LHCN-M2 (cell line): Measurements from ENCODE around the gene CLINT1. TPM values are rescaled to one million over a fixed set of nuclear protein-coding genes. Genes with fewer than 3 reads are reported as not detected.
A peak's percentile ranks its signal among the peaks of the same experiment; 100 is the strongest.

Source experiments
- DNase-seq: peaks from one replicate; pipeline ENCODE4 v3.0.0-alpha.2; 2012; ENCODE audit warnings: low read depth
- total RNA-seq: library from RNA; depleted of rRNA; stranded (reverse); fragments of >200 nt; gene quantifications from 2 replicates; pipeline ENCODE4 v1.2.3, GENCODE V29; 2014

The CLINT1 gene
- total RNA-seq, 1 experiment from 2014 or later: 64.8 TPM

DNA sequence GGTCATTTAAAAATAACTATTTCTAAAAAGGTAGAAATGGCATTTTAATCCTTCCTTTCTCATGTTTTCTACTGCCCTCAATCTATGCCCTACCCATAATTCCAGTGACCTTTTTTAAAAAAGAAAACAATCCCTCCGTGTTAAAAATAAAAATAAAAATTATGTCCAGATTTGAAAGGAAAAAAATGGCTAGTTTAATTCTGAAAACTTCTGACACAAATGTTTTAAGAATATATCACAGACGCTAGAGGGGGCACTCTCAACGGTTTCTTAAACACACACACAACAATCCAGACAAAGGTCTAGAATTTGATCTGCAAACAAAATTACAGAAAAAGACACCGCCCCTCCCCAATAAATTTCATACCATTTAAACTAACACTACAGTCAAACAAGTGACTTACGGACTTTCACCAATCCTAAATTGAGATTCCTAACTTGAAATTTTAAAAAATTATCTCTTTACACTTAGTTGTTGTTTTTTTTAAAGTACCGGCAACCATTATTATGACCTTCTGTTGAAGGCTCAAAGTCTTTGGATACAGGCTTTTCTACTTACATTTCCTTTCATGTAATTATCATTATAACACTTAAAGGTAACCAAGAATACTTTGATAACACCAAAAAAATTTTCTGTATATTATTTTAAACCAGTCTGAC lies 38.2 kb downstream of the CLINT1 start:
- DNase-seq: peak; percentile 40

DNA sequence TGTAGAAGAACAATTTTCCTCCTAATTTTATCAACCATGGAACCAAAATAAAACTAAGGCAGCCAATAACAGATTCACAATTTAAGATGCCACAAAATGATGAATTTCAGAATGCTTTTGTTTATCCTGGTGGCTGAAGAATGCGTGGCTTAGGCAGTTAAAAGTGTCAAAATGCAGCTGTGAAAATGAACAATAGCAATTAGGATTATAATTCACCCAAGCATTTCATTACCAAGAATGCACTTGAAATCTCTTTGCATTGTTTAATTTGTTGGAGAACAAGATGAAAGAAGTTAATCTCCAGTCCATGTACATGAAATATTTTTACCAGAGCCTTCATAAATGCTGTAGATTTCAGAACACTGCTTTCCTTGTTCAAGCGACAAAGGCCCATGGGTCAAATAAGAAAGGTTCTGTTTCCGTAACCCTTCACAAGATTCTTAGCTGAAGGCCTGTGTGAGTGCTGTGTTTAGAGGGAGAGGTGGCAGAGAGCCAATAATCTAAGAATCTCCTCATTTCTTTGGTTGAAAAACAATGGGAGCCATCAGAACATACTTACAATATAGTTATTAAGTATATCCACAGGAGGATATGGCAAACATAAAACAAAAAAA lies 39.3 kb downstream of the CLINT1 start:
- DNase-seq: no peak

DNA sequence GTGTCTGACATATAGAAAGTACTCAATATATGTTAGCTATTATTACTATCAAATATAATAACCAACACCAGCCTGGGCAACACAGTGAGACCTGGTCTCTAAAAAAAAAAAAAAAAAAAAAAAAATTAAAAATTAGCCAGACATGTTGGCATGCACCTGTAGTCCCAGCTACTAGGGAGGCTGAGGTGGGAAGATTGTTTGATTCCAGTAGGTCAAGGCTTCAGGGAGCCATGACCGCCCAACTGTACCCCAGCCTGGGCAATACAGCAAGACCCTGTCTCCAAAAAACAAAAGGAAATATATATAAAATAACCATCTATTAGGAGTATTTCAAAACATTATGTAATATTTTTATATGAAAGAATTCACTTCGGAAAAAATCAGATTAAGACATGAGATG lies 40.6 kb downstream of the CLINT1 start:
- DNase-seq: no peak

DNA sequence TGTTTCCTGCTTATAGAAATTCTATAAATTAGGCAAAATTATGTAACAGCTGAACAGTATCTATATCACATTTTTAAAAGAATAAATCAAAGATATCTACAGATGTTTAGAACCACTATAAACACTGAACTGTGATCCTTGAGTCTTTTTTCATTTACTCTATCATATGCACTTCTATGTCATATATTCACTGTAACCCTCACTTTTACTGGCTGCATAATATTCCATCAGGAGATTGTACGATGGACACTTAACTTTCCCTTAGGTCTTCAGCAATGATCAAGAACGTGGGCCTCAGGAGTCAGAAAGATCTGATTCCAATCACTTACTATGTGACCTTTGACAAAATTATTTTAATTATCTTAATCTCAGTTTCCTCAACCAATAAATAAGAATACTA lies 41.0 kb downstream of the CLINT1 start:
- no peak for DNase-seq

DNA sequence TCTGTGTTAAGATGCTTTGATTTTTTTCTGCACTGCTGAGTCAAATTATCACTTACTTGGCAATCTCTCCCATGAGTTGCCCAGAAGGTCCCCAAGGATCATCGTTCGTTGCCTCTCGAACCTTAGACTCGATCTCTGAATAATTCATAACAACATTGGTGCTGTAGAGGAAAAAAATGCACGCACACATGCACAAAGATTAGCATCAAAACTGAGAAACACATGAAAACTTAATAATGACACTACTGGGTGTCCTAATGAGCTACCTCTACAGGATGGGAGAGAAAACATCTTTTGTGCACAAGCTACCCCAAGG lies 41.6 kb downstream of the CLINT1 start:
- DNase-seq: no peak

DNA sequence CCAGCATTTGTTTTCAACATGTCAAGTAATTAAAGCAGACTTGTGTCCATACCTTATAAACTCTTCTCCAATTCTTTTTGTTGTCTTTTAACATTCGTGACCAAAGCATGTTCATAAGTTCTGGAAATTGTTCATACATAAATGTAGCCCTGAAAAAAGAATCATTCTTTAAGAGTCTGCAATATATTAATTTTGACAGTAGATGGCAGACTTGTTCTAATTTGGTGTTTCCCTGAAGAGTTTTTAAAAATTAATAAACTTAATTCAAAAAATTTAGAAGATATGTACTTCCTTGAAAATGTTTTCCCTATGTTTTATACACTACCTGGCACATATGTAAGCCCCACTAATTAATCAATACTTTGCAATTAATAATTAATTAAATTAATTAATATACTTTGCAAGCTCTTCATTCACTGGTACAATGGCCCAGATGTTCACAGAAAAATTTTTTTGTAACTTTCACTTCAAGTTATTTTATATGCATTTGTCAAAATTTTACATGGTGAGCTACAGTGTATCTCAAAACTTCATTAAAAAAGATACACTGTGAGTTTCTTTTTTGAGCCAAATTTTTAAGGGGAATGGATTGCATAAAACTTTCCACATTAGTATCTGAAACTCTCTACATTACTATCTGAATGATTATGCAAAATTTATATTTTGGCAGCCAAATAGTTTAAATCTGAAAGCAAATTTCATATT lies 42.1 kb downstream of the CLINT1 start:
- peak; percentile 21 for DNase-seq

DNA sequence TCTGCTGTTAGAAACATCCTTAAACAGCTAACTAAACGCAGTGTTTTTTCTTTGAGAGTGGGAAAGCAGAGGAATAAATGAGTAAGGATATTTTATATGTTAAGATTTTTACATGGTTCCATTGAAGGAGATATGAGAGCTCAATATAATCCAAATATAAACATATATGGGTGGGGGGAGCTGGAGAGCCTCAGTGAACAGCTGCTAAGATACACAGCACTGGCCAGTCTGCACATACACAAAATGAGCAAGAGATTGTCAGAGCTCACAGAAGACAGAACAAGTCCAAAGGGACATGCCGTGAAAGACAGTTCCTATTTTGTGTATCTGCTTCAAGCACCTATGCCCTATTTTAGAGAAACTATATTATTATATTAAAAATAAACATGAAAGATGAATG lies 46.9 kb downstream of the CLINT1 start:
- no peak for DNase-seq

DNA sequence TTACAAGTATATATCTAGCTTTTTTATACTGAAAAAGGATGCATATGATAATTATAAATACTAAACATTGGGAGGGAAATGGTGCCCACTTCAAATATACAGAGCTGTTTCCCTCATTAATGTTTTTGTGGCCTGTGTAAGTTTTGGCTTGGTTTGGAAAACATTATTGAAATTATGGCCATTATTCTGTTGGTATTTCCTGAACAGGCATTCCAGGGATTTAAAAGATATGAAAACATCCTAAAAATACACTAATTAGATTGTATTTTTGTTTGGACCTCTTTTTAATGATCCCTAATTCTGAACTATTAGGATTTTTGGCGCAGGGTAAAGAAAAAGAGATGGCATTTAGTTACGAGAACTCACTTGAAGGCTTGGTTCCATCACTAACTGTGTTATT lies 50.9 kb downstream of the CLINT1 start:
- no peak for DNase-seq

DNA sequence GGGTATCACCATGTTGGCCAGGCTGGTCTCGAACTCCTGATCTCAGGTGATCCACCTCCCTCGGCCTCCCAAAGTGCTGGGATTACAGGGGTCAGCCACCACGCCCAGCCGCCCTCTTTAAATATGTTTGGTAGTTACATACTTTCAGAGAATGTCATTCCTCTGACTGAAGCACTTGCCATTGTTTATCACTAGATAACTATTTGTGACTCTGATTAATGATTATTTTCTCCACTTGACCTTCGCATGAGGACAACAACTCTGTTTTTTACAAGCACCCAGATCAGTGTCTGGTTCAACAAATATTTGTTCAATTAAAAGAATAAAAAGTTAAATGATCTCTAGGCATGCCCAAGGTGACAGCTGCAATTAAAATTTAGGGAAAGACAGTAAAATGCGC lies 56.2 kb downstream of the CLINT1 start:
- no peak for DNase-seq

DNA sequence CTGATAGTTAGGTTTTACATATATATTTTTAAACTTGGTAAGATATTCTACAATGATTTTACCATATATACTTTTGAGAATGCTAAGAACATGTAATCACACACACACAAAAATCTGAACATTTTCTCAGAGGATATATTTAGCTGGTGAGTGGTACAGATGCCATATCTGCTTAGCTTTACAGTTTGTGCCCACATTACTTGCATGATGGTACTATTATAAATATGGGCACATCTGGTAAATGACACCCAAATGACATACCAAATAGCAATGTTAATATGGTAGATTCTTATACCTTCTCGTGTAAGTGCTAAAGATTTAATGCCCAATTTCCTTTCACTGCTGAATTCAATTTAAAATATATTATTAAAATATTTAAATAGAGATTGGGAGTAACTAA lies 58.8 kb downstream of the CLINT1 start:
- DNase-seq: no peak

DNA sequence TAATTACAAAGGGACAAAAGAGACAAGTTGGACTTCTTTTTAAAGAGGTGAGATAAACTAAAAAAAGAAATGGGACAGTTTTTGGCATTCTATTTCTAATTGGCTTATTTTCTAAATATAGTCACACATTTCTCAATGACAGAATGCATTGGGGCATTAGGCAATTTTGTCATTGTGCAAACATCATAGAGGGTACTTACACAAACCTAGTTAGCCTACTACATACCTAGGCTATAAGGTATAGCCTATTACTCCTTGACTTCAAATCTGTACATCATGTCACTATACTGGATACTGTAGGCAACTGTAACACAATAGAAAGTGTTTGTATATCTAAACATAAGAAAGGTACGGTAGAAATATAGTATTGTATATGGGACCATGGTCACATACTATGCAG lies 59.4 kb downstream of the CLINT1 start:
- DNase-seq: no peak

DNA sequence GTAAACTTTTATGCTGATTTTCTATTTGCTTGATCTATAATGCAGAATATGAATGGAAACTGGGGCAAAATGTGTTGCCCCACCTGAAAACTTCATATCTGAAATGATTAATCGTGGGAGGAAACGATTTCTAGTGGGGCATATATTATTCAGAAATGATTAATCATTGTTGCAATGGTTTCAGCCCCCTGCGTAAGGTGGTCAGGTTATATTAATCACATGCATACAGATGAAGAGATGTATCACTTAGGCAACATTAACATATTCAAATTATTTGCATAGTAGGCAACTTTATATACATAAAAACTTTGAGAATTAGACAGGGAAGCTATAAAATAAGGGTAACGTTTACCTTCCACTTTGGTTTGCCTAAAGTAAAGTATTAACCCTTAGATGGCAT lies 65.6 kb downstream of the CLINT1 start:
- no peak for DNase-seq

DNA sequence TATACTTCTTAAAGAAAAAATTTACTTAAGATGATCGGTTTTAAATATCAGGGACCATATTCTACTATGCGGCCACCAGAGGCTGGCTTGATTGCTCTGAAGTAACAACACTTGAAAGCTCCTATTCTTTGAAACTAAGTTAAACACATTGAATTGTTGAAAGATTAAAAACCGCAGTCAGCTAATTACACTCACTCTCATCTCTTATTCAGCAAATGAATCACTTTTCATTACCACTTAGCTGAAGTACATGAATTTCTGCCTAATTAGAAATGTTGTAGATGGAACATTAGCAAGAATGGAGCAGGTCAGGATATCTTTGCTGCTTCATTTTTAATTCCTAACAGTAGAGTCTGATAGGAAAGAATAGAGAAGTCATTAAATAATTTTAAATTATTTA lies 73.1 kb downstream of the CLINT1 start:
- no peak for DNase-seq

DNA sequence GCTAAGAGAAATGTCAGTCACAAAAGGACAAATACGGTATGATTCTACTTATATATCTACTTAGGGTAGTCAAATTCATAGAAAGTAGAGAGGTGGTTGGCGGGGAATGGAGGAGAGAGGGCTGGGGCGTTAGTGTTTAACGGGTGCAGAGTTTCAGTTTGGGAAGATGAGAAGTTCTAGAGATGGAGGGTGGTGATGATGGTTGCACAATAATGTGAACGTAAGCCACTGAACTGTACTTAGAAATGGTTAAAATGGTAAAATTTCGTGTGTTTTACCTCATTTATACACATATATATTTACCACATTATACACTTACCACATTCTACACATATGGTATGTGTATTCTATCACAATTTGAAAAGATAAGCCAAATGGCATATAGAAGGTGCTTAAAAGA lies 79.7 kb downstream of the CLINT1 start:
- no peak for DNase-seq

DNA sequence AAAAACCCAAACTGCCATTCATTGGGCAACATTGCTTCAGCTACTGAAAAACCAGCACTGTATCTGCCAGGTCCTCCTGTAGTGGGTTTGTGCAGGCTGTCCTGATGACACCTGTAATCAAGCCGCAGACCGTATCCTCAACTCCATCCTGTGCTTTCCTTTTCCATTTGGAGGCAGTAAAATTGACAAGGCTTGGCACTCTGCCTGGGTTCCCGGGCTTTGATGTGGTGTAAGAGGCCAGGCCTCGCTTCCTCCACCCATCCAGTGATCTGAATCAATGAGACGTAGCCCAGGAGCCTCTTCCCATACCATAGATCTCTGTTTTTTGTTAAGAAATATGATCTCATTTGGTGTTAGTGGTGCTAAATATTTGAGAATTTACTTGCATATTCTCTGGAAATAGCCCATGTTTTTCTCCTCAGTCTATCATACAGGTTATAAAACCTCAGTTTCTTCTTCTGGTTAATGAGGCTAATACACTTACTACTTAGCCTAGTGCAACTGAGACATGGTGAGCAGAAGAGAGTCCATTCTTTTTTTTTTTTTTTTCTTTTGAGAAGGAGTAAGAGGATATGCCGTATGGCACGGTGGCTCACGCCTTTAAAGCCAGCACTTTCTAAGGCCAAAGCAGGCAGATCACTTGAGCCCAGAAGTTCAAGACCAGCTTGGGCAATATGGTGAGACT lies 80.7 kb downstream of the CLINT1 start:
- DNase-seq: no peak

DNA sequence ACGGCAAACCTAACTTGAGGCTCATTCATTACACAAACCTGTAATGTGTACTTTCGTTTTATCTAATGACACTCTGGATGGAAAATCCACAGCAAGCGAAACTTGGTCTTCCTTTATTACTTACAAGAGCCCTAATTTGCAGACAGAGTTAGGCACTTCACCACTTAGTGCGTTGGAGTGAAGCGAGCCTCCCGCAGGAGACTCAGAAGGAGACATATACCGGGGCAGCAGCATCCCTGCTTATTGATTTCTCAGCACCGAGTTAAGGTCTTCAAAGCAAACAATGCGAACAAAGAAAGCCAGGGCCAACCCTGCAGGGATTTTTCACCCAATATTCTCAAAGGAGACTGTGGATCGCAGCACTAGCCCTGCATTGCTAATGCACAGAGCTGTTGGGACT lies 86.8 kb downstream of the CLINT1 start:
- no peak for DNase-seq

DNA sequence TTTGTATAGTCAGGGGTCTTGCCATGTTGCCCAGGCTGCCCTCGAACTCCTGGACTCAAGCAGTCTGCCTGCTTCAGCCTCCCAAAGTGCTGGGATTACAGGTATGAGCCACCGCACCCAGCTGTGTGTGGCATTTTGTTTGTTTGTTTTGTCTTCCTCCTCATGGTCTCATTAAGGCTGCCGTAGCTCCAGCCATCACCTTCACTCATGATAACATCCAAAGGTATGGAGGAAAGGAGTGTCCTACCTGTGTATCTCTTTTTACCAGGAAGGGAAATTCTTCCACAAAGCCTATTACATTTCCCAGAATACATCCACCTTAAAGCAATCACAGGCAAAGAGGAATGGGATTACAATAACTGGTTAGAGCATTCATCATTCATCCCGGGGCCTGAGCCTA lies 88.3 kb downstream of the CLINT1 start:
- DNase-seq: no peak

DNA sequence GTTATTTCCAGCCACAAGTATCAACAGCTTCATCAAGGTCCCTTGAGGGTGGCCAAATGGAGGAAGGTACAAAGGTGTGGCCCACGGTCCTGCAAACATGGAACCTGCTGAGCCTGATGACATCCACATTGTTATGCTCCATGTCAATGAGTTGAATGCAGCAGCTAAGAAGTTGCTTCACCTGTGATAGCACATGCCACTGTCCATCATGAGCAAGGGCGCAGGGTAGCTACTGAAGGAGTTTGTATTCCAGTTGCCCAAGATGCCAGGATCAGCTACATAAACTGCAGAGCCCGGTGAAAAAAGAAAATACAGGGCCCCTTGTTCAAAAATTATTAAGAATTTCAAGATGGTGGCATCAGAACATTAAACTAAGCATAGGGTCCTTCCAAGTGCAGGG lies 91.3 kb downstream of the CLINT1 start:
- peak; percentile 39 for DNase-seq

DNA sequence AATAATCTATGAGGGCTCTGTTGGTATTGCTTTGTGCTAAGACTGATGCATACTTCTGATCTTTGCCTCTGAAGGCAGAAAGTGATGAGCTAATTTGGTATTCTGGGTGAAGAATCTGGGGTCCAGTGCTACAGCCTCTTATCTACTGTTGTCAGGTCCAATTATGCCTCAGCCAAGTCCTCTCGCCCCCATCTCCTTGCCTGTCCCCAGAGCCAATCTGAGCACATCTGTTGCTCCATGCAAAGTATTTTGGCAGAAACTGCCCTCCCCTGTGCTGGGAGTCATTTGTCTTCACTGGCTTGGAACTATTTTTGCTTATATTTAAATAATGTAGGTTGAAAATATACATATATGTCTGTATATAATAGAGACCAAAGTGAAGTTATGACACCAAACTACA lies 92.0 kb downstream of the CLINT1 start:
- DNase-seq: no peak

DNA sequence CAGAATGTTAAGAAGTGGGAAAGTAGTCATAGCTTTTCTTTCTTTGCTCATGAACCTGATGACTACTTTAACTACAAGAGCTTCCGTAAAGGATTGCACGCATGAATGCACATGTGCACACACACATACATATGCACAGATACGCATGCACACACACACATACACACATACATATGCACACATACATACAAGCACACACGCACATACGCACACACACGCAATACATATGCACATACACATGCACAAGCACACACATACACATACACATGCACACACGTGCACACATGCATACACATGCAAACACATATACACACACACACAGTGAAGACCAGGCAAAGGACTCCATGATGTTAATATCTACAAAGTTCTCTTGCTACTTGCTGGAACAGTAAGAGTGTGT lies 92.5 kb downstream of the CLINT1 start:
- DNase-seq: no peak

DNA sequence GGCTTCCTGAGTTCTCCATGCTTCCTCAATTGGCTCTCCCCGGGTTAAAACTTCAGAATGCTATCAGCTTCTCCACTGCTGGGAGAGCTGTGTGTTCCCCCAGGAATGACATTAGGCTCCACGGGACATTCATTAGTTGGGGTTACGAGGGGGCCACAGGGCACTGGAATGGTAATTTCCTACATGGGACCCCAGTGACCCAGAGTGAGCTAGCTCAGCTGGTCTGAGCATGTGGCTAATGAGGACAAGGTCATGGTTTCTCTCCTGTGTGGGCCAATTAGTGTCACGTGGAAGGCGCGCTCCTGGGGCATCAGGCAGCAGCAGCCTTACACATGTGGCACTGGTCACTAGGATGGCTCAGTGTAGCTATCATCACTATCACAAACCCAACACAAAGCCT lies 94.4 kb downstream of the CLINT1 start:
- DNase-seq: no peak

DNA sequence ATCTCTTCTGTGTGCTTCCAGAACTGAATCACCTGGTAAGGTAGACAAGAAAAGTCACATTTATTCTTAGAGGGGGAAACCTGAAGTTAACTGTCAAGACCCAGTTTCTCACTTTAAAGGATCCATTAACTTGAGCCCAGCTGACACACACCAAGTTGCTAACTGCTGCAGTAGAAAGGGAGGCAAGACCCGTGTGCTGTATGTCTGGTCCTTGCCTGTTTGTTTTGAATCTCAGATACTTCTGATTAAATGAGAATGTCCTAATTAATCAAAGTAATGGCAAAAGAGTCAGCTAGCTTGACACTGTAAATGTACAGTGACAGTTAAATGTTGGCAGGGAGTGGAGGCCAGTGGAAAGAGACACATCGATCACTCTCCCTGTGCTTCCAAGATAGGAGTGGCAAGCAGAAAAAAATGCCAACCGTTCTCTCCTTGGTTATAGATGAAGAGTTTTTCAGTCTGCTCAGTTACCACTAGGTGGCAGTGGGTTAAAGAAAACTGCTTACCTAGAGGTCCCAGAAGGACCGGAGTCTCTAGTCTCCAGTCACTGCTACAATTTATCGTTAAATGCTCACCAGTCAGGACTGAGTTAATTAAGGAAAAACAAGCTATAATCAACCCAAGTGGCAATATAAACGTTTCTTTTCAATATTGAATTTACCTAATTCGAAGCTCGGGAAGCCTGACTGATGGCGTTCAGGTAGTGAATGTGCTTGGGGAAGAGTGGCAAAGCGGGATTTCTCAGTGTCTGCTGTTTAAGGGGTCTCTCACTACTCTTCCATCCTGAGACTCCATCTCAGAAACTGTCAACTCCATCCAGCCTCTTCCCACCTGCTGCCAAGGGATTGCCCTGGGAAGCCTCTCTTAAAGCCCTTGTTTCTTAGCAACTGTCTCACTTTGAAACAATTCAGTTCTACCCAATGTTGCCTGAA lies 97.0 kb downstream of the CLINT1 start:
- DNase-seq: peak; percentile 63
